ENCODE results near the gene RSL1D1.

- TF ChIP-seq GABPA (IDR thresholded peaks at IDR 0.05; ENCODE audit: low read depth) (no peak), TCF12 (IDR thresholded peaks at IDR 0.05) (no peak), POLR2AphosphoS5 (IDR thresholded peaks at IDR 0.05; ENCODE audit: low read depth, low read length) (no peak), CTCF (IDR thresholded peaks at IDR 0.05) (no peak), TEAD4 (IDR thresholded peaks at IDR 0.05; ENCODE audit: borderline replicate concordance, insufficient read depth) (no peak), ELF1 (IDR thresholded peaks at IDR 0.05) (no peak), JUND (IDR thresholded peaks at IDR 0.05) (no peak), GATA2 (CRISPR knock-in tag; IDR thresholded peaks at IDR 0.05) (no peak)
Measured at GRCh38 chr16:11794447-11794846, 56.9 kb downstream of the RSL1D1 start.
